ES-I3 (cell line): ENCODE results near the gene CELF2.

Source experiments
- H3K36me3 ChIP-seq: 2 replicates; pipeline ENCODE4 v1.6.1; 2013; ENCODE audit warnings: mild to moderate bottlenecking, low read length, control low read depth, moderate library complexity; ENCODE audit not compliant: insufficient read depth
- H3K4me1 ChIP-seq: 2 replicates; pipeline ENCODE4 v1.6.1; 2013; ENCODE audit warnings: mild to moderate bottlenecking, control low read depth, low read length; ENCODE audit not compliant: insufficient read depth
- H3K9ac ChIP-seq: 2 replicates; pipeline ENCODE4 v1.6.1; 2013; ENCODE audit warnings: low read depth, mild to moderate bottlenecking, low read length, moderate library complexity
- H3K9me3 ChIP-seq: 2 replicates; pipeline ENCODE4 v1.6.1; 2013; ENCODE audit warnings: mild to moderate bottlenecking, low read length, moderate library complexity; ENCODE audit not compliant: control insufficient read depth, insufficient read depth

CELF2 gene

GRCh38 chr10:11046776-11047160, 29.1 kb downstream of the CELF2 start:
- Histone ChIP-seq H3K36me3 (no peaks in the 10 kb centered on the region), H3K9me3 (no peaks in the 10 kb centered on the region), H3K4me1 (peaks cover 16% of the 10 kb centered on the region), H3K9ac (no peak overlapping the region)

- H3K4me1 ChIP-seq = peaks cover 16% of the 10 kb centered on the region
- H3K36me3 ChIP-seq = no peaks in the 10 kb centered on the region
Observed at GRCh38 chr10:11048707-11049278, 31.1 kb downstream of the CELF2 start.

GRCh38 chr10:11049806-11050205, 32.1 kb downstream of the CELF2 start:
- Histone ChIP-seq H3K9ac (no peak overlapping the region), H3K36me3 (no peaks in the 10 kb centered on the region), H3K9me3 (no peaks in the 10 kb centered on the region), H3K4me1 (peaks cover 16% of the 10 kb centered on the region)

More at GRCh38 chr10:11048707-11049278, 31.1 kb downstream of the CELF2 start:
- no peaks in the 10 kb centered on the region for H3K9me3 ChIP-seq
- no peak overlapping the region for H3K9ac ChIP-seq

- Histone ChIP-seq H3K36me3 (no peaks in the 10 kb centered on the region), H3K9me3 (no peaks in the 10 kb centered on the region), H3K9ac (no peak overlapping the region), H3K4me1 (peaks cover 14% of the 10 kb centered on the region)
Observed at GRCh38 chr10:11050301-11051287, 32.9 kb downstream of the CELF2 start.

- 0 out of 2 replicates have a peak, but pooled peaks cover 7% of the 10 kb centered on the region for H3K4me1 ChIP-seq
- no peaks in the 10 kb centered on the region for H3K9me3 ChIP-seq
- H3K36me3 ChIP-seq = no peaks in the 10 kb centered on the region
Observed at GRCh38 chr10:11057018-11057417, 39.3 kb downstream of the CELF2 start.

GRCh38 chr10:11057448-11057847, 39.8 kb downstream of the CELF2 start:
- no peaks in the 10 kb centered on the region for H3K36me3 ChIP-seq
- no peak overlapping the region for H3K9ac ChIP-seq
- H3K4me1 ChIP-seq = 0 out of 2 replicates have a peak, but pooled peaks cover 7% of the 10 kb centered on the region
- no peaks in the 10 kb centered on the region for H3K9me3 ChIP-seq

More at GRCh38 chr10:11057018-11057417, 39.3 kb downstream of the CELF2 start:
- H3K9ac ChIP-seq = no peak overlapping the region

- Histone ChIP-seq H3K4me1 (0 out of 2 replicates have a peak, but pooled peaks cover 7% of the 10 kb centered on the region), H3K9ac (no peak overlapping the region)
Observed at GRCh38 chr10:11057994-11058393, 40.3 kb downstream of the CELF2 start.

GRCh38 chr10:11058965-11059364, 41.3 kb downstream of the CELF2 start:
- H3K9me3 ChIP-seq = no peaks in the 10 kb centered on the region
- 0 out of 2 replicates have a peak, but pooled peaks cover 7% of the 10 kb centered on the region for H3K4me1 ChIP-seq
- no peak overlapping the region for H3K9ac ChIP-seq
- no peaks in the 10 kb centered on the region for H3K36me3 ChIP-seq

More at GRCh38 chr10:11057994-11058393, 40.3 kb downstream of the CELF2 start:
- Histone ChIP-seq H3K9me3 (no peaks in the 10 kb centered on the region), H3K36me3 (no peaks in the 10 kb centered on the region)

GRCh38 chr10:11063856-11064255, 46.2 kb downstream of the CELF2 start:
- H3K36me3 ChIP-seq = no peaks in the 10 kb centered on the region
- no peak overlapping the region for H3K9ac ChIP-seq
- no peaks in the 10 kb centered on the region for H3K9me3 ChIP-seq
- 0 out of 2 replicates have a peak, but pooled peaks cover 4% of the 10 kb centered on the region for H3K4me1 ChIP-seq

GRCh38 chr10:11064832-11065231, 47.2 kb downstream of the CELF2 start:
- Histone ChIP-seq H3K9ac (no peak overlapping the region), H3K36me3 (no peaks in the 10 kb centered on the region), H3K4me1 (no peaks in the 10 kb centered on the region), H3K9me3 (no peaks in the 10 kb centered on the region)

- no peaks in the 10 kb centered on the region for H3K9me3 ChIP-seq
- H3K9ac ChIP-seq = no peak overlapping the region
- H3K36me3 ChIP-seq = no peaks in the 10 kb centered on the region
- H3K4me1 ChIP-seq = no peaks in the 10 kb centered on the region
Observed at GRCh38 chr10:11065567-11065966, 47.9 kb downstream of the CELF2 start.

GRCh38 chr10:11066520-11066919, 48.8 kb downstream of the CELF2 start:
- H3K9ac ChIP-seq = no peak overlapping the region
- no peaks in the 10 kb centered on the region for H3K4me1 ChIP-seq
- H3K9me3 ChIP-seq = no peaks in the 10 kb centered on the region
- no peaks in the 10 kb centered on the region for H3K36me3 ChIP-seq

- Histone ChIP-seq H3K9ac (no peak overlapping the region), H3K9me3 (no peaks in the 10 kb centered on the region), H3K4me1 (no peaks in the 10 kb centered on the region), H3K36me3 (no peaks in the 10 kb centered on the region)
Observed at GRCh38 chr10:11068861-11069633, 51.4 kb downstream of the CELF2 start.

- Histone ChIP-seq H3K9ac (no peak overlapping the region), H3K9me3 (no peaks in the 10 kb centered on the region), H3K4me1 (peaks cover 25% of the 10 kb centered on the region), H3K36me3 (no peaks in the 10 kb centered on the region)
Observed at GRCh38 chr10:11073410-11073809, 55.7 kb downstream of the CELF2 start.
